GM06990 (cell line): ENCODE data around the gene OTOP2.

ENCODE experiments used
- DNase-seq: peaks from one replicate; pipeline ENCODE4 v3.0.0-alpha.2; 2011; ENCODE audit not compliant: insufficient read length; ENCODE audit errors: extremely low read depth
- H3K27me3 ChIP-seq: replicated peaks from 2 replicates; pipeline ENCODE4 v1.6.0; 2011; ENCODE audit warnings: low read length; ENCODE audit not compliant: control insufficient read depth, insufficient read depth
- H3K36me3 ChIP-seq: 2 replicates; pipeline ENCODE4 v1.5.1; 2011; ENCODE audit warnings: low read length; ENCODE audit not compliant: control insufficient read depth, insufficient read depth
- H3K4me3 ChIP-seq: replicated peaks from 2 replicates; pipeline ENCODE4 v1.5.1; 2011; ENCODE audit warnings: low read depth, mild to moderate bottlenecking, control low read depth, low read length
- CTCF ChIP-seq: IDR thresholded peaks from 2 replicates; pipeline ENCODE4 v1.5.1; 2011; ENCODE audit warnings: low read length, control low read depth, mild to moderate bottlenecking, inconsistent platforms; ENCODE audit not compliant: insufficient read depth, poor library complexity, severe bottlenecking

OTOP2 gene

DNA sequence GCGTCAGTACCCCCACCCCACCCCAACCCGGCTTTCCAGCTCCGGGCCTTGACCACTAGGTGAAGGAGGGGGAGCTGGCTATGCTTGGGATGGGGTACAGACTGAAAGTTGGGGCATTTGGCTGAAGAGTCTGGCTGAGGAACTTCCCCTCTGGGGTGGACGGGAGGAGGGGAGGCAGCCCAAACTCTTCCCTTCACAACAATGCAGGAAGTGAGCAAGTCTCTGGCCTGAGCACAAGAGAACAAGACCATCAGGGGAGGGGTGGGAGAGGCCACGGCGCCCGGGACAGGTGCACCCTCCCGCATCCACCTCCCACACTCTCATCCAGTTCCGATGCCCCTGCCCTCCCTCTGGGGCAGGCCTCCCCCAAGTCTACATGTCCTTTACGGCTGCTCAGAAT lies 6.6 kb upstream of the OTOP2 start:
- Histone ChIP-seq H3K36me3 (no peaks in the 10 kb centered on the region), H3K4me3 (no peak overlapping the region), H3K27me3 (no peaks in the 10 kb centered on the region; the same call in 1 of the 2 replicates)
- DNase-seq = no peak
- no peak for TF ChIP-seq CTCF

- no peaks in the 10 kb centered on the region; the same call in 1 of the 2 replicates for H3K27me3 ChIP-seq
These were observed 5.2 kb upstream of the OTOP2 start for GRCh38 chr17:74918906-74919305.

GRCh38 chr17:74919440-74920305 lies 4.4 kb upstream of the OTOP2 start:
- DNase-seq = no peak

More at GRCh38 chr17:74918906-74919305, 5.2 kb upstream of the OTOP2 start:
- no peak for DNase-seq
- TF ChIP-seq CTCF = no peak
- Histone ChIP-seq H3K36me3 (no peaks in the 10 kb centered on the region), H3K4me3 (no peak overlapping the region)

DNA sequence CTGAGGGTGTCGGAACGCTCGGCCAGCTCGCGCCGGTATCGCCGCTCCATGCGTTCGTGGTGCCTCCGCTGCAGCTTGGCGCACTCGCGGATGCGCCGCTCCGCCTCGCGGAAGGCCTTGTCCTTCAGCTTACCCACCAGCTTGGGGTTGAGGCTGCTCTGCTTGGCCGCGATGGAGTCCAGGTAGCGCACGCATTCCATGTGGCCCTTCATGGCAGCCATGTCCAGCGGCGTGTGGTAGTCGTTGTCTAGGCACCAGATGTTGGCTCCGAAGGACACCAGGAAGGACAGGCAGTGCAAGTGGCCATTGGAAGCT lies 3.8 kb upstream of the OTOP2 start:
- Histone ChIP-seq H3K27me3 (no peaks in the 10 kb centered on the region; the same call in 1 of the 2 replicates), H3K4me3 (no peak overlapping the region), H3K36me3 (no peaks in the 10 kb centered on the region)
- no peak for DNase-seq
- TF ChIP-seq CTCF = no peak

More at GRCh38 chr17:74919440-74920305, 4.4 kb upstream of the OTOP2 start:
- no peaks in the 10 kb centered on the region; the same call in 1 of the 2 replicates for H3K27me3 ChIP-seq
- H3K4me3 ChIP-seq = no peak overlapping the region
- H3K36me3 ChIP-seq = no peaks in the 10 kb centered on the region
- peak; percentile 38 for TF ChIP-seq CTCF

GRCh38 chr17:74920642-74921025 lies 3.4 kb upstream of the OTOP2 start:
- DNase-seq = no peak
- Histone ChIP-seq H3K4me3 (no peak overlapping the region), H3K27me3 (no peaks in the 10 kb centered on the region; the same call in 1 of the 2 replicates), H3K36me3 (no peaks in the 10 kb centered on the region)
- TF ChIP-seq CTCF = no peak
